GM23338 (cell line): ENCODE measurements around the gene NPHP4.

Experiments
- CREB1 ChIP-seq: fragments of 250-450 bp; sonication (Bioruptor Pico); IDR thresholded peaks from 2 replicates; pipeline ENCODE4 v1.5.0; 2020; ENCODE audit warnings: low read depth, mild to moderate bottlenecking, moderate library complexity
- CTCF ChIP-seq, 2 experiments: fragments of 200-600 bp in 1 of 2; sonication (generic) in 1 of 2; conservative IDR thresholded peaks; 2 replicates each; pipeline versions ENCODE4 v1.5.1 to v1.6.1; 2016 to 2017; ENCODE audit warnings: antibody characterized with exemption in 2 of 2, low read depth in 2 of 2, mild to moderate bottlenecking in 2 of 2, moderate library complexity in 1 of 2
- ETS1 ChIP-seq: IDR thresholded peaks from 2 replicates; pipeline ENCODE4 v1.6.1; 2016; ENCODE audit warnings: antibody characterized with exemption
- EZH2 ChIP-seq: fragments of 200-600 bp; sonication (generic); IDR thresholded peaks from one replicate; pipeline ENCODE4 v1.8.0; 2017; ENCODE audit warnings: antibody characterized with exemption, mild to moderate bottlenecking, low read depth; ENCODE audit not compliant: unreplicated experiment
- EZH2phosphoT487 ChIP-seq: fragments of 200-600 bp; sonication (generic); IDR thresholded peaks from one replicate; pipeline ENCODE4 v1.8.1; 2018; ENCODE audit warnings: antibody characterized with exemption; ENCODE audit not compliant: unreplicated experiment
- JUNB ChIP-seq: IDR thresholded peaks from one replicate; pipeline ENCODE4 v1.6.1; 2016; ENCODE audit warnings: antibody characterized with exemption; ENCODE audit not compliant: unreplicated experiment
- NANOG ChIP-seq: IDR thresholded peaks from 2 replicates; pipeline ENCODE4 v1.6.1; 2016; ENCODE audit warnings: antibody characterized with exemption, borderline replicate concordance
- POLR2AphosphoS5 ChIP-seq: IDR thresholded peaks from 2 replicates; pipeline ENCODE4 v1.6.1; 2016; ENCODE audit warnings: antibody characterized with exemption, low read depth
- REST ChIP-seq: IDR thresholded peaks from one replicate; pipeline ENCODE4 v1.6.1; 2018; ENCODE audit warnings: antibody characterized with exemption; ENCODE audit not compliant: unreplicated experiment
- STAT1 ChIP-seq: IDR thresholded peaks from one replicate; pipeline ENCODE4 v1.6.1; 2016; ENCODE audit warnings: antibody characterized with exemption; ENCODE audit not compliant: unreplicated experiment
- ZNF114 ChIP-seq: fragments of 250-450 bp; sonication (Bioruptor Pico); IDR thresholded peaks from 2 replicates; pipeline ENCODE4 v1.5.0; 2020; ENCODE audit warnings: mild to moderate bottlenecking, moderate library complexity
- ZNF331 ChIP-seq: fragments of 250-450 bp; sonication (Bioruptor Pico); IDR thresholded peaks from 2 replicates; pipeline ENCODE4 v1.5.0; 2020; ENCODE audit warnings: low read depth, mild to moderate bottlenecking, moderate library complexity

DNA sequence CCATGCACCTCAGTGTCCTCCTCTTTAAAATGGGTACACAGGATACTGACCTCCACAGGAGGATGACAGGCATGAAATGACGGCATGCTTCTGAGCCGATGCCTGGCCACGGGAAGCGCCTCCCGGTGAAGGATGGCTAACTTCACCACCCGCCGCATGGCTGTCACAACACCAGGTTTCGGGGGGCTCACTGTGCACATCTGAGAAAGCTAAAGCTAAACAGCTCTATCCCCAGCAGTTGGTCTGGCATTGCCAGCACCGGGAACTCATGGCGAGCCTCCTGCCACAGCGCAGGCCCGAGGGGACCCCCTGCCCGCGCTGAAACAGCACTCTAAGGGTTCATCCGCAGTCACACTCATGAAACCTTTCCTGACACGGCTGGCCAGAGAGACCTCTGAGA is 16.0 kb downstream of the NPHP4 start:
- TF ChIP-seq CTCF (conservative IDR thresholded peaks at IDR 0.05; ENCODE audit: low read depth in 2 of 2) (no peak), EZH2 (no peak), JUNB (no peak), REST (no peak), POLR2AphosphoS5 (no peak), EZH2phosphoT487 (no peak), CREB1 (CRISPR knock-in tag) (no peak), ETS1 (no peak), NANOG (no peak), STAT1 (no peak), ZNF331 (CRISPR knock-in tag) (no peak), ZNF114 (CRISPR knock-in tag) (no peak)
